GM19025 (cell line): ENCODE results near the gene ACER3.
"Not testable (repeated sequence)": the region's sequence is repeated elsewhere in the genome, so short reads cannot be mapped to it uniquely, and the experiment has no call there.

Experiments used
- ATAC-seq: cut with Tn5 transposase; IDR thresholded peaks from one replicate; pipeline ENCODE4 v1.9.1; 2021; ENCODE audit warnings: mild to moderate bottlenecking, low read depth, moderate library complexity; ENCODE audit not compliant: unreplicated experiment

The ACER3 gene

DNA sequence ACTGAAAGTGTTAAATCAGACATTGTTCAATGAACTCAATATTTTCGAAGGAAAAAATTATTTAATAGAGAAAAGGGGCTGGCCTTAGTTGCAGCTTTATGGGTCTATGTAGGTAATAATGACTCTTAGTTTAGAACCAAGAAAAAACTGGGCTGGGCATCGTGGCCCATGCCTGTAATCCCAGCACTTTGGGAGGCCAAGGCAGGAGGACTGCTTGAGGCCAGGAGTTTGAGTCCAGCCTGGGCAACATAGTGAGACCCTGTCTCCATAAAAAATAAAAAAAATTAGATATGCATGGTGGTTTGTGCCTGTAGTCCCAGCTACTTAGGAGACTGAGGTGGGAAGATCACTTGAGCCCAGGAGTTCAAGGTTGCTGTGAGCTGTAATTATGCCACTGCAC lies 2.1 kb downstream of the ACER3 start:
- ATAC-seq = not testable (repeated sequence)

DNA sequence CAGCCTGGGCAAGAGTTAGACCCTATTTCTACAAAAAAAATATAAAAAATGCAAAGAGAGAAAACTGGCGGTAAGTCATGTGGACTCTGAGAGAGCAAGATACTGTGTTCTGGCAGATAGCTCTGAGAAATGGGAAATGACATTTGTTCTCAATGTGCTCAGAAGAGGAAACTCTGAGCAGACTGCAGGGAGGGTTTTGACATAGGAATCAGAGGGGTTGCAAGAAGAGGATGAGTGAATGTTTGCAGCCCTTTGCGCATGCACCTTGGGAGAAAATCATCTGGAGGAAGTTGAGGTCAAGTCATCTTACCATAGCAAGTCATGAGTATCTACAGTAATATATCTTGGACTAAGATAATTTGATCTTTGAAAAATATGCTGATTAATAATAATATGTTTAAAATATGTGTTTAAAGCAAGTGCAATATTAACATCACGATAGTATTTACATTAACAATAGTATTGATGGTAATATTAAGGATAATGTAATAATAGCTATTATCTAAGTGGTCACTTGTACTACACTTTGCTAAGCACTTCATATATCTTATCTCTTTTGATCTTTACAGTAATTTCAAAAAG lies 2.6 kb downstream of the ACER3 start:
- ATAC-seq = no peak

DNA sequence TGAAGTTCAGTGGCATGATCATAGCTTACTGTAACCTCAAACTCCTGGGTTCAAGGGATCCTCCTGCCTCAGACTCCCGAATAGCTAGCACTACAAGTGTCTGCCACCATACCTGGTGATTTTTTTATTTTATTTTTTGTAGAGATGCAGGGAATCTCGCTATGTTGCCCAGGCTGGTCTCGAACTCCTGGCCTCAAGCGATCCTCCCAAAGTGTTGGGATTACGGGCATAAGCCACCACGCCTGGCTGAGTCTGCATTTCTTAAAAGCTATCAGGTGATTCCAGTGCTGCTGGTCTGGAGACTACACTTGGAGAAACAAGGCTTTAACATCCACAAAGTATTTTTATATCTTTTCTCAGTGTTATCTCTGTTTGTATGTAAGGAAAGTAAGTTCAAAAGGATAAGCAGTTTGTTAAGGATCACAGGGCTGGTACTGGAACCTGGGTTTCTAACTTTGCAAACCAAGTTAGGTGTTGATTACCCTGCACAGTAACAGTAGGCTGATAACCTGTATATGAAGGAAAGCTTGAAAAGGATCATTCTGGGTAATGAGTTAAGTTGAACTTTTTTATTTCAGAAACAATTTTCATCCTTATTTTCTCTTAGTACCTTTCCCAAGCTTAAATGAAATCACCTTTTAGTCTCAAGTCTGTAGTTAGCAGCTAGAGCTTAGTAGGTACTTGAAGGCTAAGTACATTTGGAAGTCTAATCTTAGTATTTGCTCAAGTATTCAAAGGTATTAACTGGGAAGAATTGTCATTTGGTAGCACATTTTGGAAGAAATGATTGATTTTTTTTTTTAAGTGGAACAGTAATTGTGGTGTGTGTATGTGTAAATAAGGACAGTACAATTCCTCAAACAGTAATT lies 12.5 kb downstream of the ACER3 start:
- no peak for ATAC-seq

DNA sequence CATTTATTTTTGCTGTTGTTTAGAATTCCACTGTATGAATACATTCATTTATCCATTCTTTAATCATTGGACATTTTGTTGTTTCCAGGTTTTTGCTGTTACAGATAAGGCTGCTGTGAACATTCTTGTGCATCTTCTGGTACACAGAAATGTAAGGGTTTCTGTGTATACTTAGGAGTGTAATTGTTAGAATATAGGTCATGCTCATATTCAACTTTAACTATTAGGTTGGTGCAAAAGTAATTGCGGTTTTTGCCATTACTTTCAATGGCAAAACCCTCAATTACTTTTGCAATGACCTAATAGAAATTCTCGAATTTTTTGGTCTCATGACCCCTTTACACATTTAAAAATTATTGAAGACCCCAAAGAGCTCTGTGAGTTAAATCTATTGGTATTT lies 17.3 kb downstream of the ACER3 start:
- ATAC-seq = no peak

DNA sequence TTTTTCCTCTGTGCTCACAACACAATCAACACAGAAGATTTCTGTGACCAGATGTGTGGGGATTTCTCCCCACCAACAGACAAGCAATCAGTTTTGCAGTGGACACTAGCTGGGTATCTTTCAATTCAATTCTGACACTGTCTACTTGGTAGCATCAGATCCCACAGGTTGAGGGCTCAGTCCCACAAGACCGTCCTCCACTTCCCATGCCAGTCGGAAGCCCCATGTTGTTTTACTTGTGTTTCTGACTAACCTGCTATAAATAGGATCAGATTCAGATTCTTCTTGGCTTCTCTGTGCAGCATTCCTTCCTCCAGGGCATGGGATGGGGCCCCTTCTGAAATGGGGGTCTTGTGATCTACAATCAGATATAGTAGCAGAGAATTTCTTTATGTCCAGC lies 19.6 kb downstream of the ACER3 start:
- ATAC-seq = no peak

DNA sequence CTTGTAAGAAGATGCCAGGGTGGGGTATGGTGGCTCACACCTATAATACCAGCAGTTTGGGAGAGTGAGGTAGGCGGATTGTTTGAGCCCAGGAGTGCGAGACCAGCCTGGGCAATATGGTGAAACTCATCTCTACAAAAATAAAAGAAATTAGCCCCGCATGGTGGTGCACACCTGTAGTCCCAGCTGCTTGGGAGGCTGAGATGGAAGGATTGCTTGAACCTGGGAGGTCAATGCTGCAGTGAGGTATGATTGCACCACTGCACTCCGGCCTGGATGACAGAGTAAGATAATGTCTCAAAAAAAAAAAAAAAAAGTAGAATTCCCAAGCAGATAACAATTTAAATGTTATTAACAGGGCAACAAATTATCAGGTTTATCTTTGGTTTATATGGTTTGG lies 20.2 kb downstream of the ACER3 start:
- no peak for ATAC-seq

DNA sequence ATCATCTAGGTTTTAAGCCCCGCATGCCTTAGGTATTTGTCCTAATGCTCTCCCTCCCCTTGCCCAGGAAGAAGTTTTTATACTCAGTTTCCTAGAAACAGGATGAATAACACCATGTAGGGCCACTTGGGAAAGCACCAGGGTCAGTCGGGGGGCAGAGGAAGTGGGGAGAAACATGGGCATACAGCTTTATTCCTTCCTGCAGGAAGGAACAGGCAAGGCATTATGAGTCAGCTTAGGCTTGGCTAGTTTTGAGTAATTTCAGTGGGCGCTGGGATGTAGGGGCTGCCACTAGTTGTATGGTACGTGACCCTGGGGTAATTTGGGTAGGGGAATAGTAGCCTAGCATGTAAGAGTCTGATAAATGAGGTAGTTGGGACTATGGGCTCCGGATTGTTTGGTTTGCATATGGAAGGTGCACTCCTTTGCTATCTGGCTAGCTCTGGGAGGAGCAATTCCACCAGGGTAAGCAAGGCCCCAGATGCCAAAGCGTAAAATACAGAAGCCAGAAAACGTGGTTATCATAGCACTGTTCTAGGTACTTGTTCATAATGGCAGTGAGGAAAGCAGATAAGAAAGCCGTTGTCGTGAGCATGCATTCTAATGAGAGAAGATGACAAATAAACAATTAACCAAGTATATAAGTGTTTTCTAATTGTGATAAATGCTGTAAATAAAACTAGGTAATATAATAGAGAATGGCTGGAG lies 24.8 kb downstream of the ACER3 start:
- ATAC-seq = no peak

DNA sequence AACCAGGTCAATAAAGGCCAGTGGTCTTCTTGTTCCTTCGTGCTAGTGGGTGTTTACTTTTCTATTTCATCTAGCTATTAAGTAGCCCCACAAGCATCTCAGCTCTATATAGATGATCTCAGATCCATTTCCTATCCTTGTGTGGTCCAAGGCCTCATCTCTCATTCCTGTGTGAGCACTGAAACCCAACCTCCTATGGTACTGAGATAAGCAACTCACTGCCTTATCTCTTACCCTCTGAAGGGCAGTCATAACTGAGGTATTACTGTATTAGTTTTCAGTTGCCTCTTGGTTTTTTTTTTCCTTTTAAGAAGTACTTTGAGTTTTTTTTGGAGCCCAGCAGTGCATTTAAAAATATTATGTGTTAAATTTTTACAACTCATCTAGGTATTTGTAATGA lies 28.3 kb downstream of the ACER3 start:
- no peak for ATAC-seq

DNA sequence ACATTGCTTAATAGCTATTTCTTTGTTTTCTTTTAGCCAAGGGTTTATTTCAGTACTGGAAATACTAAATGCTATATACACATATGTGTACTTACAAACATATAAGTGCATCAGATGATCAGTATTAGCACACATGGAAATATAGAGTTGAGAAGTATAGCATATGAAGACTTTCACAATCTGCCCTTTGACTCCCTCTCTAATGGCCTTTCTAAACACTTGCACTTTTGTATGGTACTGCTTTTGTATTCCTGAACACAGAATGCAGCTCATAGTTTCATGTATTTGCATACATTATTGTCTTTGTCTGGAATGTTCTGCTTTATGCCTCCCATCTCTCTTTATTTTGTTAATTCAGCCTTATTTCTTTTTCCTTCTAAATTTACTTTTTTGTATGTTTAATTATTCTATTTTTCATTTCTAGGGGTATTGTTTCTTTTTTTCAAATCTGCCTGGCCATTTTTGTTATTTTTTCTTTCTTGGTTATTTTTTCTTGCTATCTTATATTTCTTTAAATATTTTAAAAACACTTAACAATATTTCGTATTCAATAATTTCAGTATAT lies 28.8 kb downstream of the ACER3 start:
- no peak for ATAC-seq

DNA sequence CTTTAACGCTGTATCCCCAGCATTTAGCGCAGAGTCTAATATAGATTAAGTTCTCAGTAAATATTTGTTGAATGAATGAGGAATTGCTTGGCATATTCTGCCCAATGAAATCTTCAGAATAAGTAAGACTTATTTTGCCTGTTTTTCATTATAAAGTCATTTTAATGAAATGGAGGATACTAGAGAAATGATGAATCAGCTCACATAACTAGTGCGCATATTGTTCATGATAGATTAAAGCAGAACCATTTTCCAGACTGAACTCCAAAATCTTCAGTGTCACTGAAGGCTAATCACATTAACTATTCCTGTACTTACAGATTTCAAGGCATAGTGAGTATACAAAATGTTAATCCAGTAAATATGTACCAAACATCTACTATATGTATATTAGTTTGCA lies 29.6 kb downstream of the ACER3 start:
- ATAC-seq = no peak

DNA sequence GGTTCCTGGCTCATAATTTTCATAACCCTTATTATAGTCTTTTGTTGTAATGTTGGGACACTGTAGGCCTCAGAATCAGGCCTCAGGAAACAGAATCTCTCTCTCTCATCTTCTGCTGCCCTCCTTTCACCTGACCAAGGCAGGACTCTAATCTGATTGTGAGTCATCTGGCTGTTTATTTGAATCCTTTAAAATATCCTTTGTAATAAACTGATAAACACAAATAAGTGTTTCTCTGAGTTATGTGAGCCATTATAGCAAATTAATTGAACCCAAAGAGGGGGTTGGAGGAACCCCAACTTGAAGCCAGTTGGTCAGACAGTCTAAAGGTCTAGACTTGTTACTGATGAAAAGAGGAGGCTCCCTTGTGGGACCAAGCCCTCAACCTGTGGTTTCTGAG lies 30.6 kb downstream of the ACER3 start:
- ATAC-seq = no peak

DNA sequence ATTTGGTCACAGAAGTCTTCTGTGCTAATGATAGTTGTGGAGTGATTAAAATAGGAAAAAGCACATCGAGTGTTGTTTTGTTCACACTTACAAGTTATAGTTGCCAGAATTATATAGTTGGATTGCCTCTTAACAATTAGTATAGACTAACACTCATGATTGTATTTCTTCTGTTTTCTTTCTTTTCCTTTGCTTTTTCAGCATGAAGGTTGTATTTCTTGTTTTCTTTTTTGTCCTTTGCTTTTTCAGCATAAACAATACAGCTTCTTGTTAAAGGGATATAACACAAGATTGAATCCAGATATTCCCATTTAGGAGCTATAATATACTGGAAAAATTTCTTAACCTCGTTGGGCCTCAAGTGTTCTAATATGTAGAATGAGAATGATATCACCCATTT lies 31.1 kb downstream of the ACER3 start:
- no peak for ATAC-seq

DNA sequence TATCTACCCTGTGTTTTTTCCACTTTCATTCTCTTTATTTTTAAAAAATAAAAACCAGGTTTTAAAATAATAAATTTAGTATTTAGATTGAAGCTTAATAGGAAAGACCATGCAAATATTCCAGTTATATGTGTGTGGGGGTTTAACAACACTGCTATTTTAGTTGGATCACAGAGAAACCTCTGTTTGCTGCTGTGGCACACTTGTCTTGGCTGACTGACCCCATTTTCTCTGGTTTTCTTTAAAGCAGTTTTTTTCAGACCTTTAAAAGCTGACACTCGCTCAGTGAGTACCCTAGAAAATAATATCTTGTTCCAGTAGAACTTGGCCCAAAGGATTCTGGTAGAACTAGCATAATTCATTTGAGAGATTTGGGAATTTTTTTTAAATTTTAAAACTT lies 31.6 kb downstream of the ACER3 start:
- no peak for ATAC-seq

DNA sequence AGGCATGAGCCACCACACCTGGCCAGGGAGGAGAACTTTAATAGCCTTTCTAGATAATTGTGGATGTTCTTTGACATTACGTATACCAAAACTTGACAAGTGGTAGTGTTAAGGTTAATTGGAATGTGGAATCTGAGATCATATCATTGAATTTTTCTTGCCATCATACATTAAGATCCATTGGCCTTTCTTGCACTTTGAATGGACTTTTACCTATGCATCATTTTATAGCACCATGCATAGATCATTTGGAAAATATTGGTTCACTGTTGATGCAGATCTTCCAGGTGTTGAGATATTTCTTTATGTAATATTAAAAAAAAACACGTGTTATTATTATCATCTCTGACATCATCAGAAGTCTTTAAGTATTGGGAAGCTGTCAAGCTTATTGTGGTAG lies 36.5 kb downstream of the ACER3 start:
- no peak for ATAC-seq

DNA sequence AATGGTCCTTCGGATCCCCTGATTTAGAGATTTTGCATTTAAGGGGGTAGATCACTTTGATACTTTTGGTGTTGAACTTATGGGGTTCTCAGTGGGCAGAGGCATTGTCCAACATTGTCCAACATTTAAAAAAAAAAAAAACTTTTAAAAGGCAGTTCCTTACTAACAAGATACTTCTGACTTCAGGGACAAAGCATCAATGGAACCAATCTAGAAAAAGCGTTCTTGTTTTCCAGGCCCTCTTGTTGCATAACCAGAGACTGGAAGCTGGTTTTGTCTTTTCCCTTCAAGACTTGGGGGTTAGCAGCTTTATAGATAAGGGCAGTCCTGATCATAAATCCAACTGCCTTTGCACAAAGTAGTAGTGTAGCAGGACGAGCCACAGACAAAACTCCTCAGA lies 40.4 kb downstream of the ACER3 start:
- ATAC-seq = no peak

DNA sequence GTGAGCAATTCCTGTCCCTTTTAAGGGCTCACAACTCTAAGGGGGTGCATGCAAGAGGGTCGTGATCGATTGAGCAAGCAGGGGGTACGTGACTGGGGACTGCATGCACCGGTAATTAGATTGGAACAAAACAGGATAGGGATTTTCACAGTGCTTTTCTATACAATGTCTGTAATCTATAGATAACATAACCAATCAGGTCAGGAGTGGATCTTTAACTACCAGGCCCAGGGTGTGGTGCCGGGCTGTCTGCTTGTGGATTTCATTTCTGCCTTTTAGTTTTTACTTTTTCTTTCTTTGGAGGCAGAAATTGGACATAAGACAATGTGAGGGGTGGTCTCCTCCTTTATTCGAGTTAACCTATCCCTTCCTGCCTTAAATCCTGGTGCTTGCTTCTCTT lies 40.9 kb downstream of the ACER3 start:
- ATAC-seq = not testable (repeated sequence)

DNA sequence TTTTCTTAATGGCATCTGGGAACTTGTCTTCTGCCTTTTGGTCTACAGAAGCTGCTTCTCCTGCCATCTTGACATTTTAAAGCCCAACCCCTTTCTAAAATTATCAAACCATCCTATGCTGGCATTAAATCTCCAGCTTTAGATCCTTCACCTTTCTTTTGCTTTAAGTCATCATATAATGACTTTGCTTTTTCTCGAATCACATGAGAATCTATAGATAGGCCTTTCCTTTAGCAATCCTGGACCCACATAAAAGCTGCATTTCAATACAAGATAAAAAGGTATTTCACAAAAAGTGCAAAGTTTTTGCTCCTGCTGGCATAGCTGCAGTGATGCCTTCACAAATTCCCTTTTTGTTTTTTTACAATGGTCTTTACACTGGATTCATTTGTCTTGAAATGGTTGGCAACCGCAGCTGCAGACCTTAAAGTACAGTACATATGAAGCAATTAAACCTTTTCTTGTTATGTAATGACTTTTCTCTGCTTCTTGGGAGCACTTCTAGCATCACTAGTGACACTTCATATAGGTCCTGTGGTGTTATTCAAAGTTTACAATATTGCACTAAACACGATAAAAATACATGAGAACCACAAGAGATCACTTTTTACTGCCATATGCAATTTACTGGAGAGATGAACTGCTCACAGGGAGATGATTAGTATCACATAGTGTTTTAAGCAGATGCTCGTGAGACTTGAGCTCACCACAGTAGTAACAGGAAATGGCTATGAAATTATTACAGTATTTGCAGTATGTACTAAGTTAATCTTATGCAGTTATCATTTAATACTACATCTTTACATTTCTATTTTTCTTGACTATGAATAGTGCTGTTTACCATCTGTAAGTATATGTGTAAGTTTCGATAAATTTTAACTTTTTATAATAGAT lies 41.6 kb downstream of the ACER3 start:
- ATAC-seq = no peak

DNA sequence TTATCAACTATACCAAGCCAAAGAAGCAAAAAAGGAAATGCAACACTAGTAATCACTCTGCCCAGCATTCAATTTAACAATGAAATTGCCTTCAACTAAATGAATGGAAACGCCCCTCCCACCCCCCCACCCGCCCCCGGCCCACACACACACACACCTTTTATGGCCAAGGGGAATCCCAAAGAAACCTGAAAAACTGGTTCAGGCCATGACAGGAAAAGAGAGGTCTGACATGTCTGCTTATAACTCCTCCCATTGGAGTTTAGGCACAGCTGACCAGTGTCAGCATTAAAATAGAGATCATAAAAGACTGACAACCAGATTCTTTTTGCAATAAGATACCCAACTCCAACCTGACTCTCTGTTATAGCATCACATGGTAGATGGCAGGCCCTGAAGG lies 42.6 kb downstream of the ACER3 start:
- ATAC-seq = no peak

DNA sequence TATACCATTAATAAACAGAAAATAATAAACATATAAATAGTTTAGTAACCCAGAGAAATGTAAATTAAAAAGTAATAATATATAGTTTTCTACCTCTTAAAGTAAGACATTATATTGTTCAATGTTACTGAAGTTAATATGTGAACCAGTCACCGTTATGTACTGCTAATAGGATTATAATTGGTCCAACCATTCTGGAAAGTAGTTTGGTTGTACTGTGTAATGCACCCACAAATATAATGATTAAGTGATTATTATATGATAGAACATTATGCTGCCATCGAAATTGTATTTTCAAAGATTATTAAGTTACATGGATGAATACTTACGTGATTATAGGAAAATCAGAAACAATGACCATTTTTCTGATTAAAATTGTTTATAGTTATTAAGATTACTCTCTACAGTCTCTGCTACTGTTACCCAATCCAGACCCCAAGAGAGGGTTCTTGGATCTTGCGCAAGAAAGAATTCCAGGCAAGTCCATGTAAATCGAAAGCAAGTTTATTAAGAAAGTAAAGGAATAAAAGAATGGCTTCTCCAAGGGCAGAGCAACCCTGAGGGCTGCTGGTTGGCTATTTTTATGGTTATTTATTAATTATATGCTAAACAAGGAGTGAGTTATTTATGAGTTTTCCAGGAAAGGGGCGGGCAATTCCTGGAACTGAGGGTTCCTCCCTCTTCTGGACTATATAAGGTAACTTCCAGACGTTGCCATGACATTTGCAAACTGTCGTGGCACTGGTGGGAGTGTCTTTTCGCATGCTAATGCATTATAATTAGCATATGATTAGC lies 50.1 kb downstream of the ACER3 start:
- no peak for ATAC-seq

DNA sequence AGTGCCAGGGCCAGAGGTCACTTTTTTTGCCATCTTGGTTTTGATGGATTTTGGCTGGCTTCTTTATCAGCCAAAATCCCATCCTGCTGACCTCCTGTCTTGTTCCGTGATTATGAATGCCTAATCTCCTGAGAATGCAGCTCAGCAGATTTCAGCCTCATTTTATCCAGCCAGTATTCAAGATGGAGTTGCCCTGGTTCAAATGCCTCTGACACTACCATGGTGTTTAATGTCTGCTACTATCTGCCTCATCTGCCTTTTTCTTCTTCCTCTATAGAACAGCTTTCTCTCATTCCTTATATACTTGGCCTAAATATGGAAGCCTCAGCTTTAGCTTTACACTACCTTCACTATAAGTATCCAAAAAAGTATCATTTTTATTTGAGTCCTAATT lies 50.7 kb downstream of the ACER3 start:
- ATAC-seq = no peak
